Left kidney (tissue), 2 donors: ENCODE results near the gene FXYD5. TPM values are rescaled to one million over a fixed set of nuclear protein-coding genes. Genes with fewer than 3 reads are reported as not detected.
A peak's percentile ranks its signal among the peaks of the same experiment; 100 is the strongest.

ENCODE experiments used
- DNase-seq: peaks from one replicate; pipeline ENCODE4 v3.0.0-alpha.2; 2013
- polyA plus RNA-seq: library from polyadenylated mRNA; unstranded; fragments of 120-200 nt; gene quantifications from one replicate; pipeline ENCODE4 v1.2.1, GENCODE V29; 2013; ENCODE audit not compliant: insufficient read length

The FXYD5 gene
- polyA plus RNA-seq, 1 donor: 15.0 TPM

- no peak for DNase-seq
Measured at GRCh38 chr19:35212241-35212640, 57.7 kb downstream of the FXYD5 start.

- peak; percentile 43 for DNase-seq
Measured at GRCh38 chr19:35213663-35214632, 59.4 kb downstream of the FXYD5 start.

- no peak for DNase-seq
Measured at GRCh38 chr19:35214766-35215422, 60.4 kb downstream of the FXYD5 start.

- no peak for DNase-seq
Measured at GRCh38 chr19:35216016-35216832, 61.7 kb downstream of the FXYD5 start.

- no peak for DNase-seq
Measured at GRCh38 chr19:35216833-35217648, 62.5 kb downstream of the FXYD5 start.

GRCh38 chr19:35217649-35217990, 63.1 kb downstream of the FXYD5 start:
- DNase-seq: no peak

GRCh38 chr19:35219008-35219407, 64.5 kb downstream of the FXYD5 start:
- no peak for DNase-seq

Other genes with a start within 250 kb of the FXYD5 start
- gene ZNF30, start 227.8 kb upstream of the FXYD5 start, polyA plus RNA-seq: 9.6 TPM
- gene ZNF792, start 190.5 kb upstream of the FXYD5 start, polyA plus RNA-seq: 6.3 TPM
- gene GRAMD1A, start 154.4 kb upstream of the FXYD5 start, polyA plus RNA-seq: 62.1 TPM
- 0.96 TPM for gene SCN1B, start 124.3 kb upstream of the FXYD5 start, polyA plus RNA-seq
- gene HPN, start 113.0 kb upstream of the FXYD5 start, polyA plus RNA-seq: 89.0 TPM
- gene FXYD3, start 38.9 kb upstream of the FXYD5 start, polyA plus RNA-seq: 18.6 TPM
- 2.3 TPM for gene LGI4, start 19.7 kb upstream of the FXYD5 start, polyA plus RNA-seq
- 18.6 TPM for gene FXYD1, start 15.9 kb upstream of the FXYD5 start, polyA plus RNA-seq
- gene FXYD7, start 11.5 kb upstream of the FXYD5 start, polyA plus RNA-seq: 0.58 TPM
- not detected for gene FAM187B, start 74.0 kb downstream of the FXYD5 start, polyA plus RNA-seq
- 46.0 TPM for gene LSR, start 94.3 kb downstream of the FXYD5 start, polyA plus RNA-seq
- 174 TPM for gene USF2, start 114.2 kb downstream of the FXYD5 start, polyA plus RNA-seq
- 0.53 TPM for gene HAMP, start 127.8 kb downstream of the FXYD5 start, polyA plus RNA-seq
- 3.5 TPM for gene MAG, start 137.4 kb downstream of the FXYD5 start, polyA plus RNA-seq
- 15.9 TPM for gene CD22, start 174.5 kb downstream of the FXYD5 start, polyA plus RNA-seq
- 0.33 TPM for gene FFAR1, start 193.2 kb downstream of the FXYD5 start, polyA plus RNA-seq
- 0.15 TPM for gene FFAR3, start 203.7 kb downstream of the FXYD5 start, polyA plus RNA-seq
- gene GPR42, start 216.3 kb downstream of the FXYD5 start, polyA plus RNA-seq: not detected